DOHH2 (cell line): ENCODE measurements around the gene C1orf141.

Experiments used
- CTCF ChIP-seq: fragments of 200-600 bp; sonication (generic); IDR thresholded peaks from one replicate; pipeline ENCODE4 v1.5.1; 2014; ENCODE audit warnings: antibody characterized with exemption, mild to moderate bottlenecking, low read depth, low read length; ENCODE audit not compliant: poor library complexity, severe bottlenecking
- EZH2phosphoT487 ChIP-seq: fragments of 200-600 bp; sonication (generic); IDR thresholded peaks from 2 replicates; pipeline ENCODE4 v1.6.1; 2017; ENCODE audit warnings: borderline replicate concordance, mild to moderate bottlenecking, antibody characterized with exemption, low read length, moderate library complexity, mixed read lengths

- TF ChIP-seq CTCF (no peak), EZH2phosphoT487 (no peak)
Observed at GRCh38 chr1:67059346-67059745, 75.4 kb downstream of the C1orf141 start.
